IMR-90 (cell line): Measurements from ENCODE around the gene PLCG1. TPM values are rescaled to one million over a fixed set of nuclear protein-coding genes. Genes with fewer than 3 reads are reported as not detected.

ENCODE experiments used
- ATAC-seq: fragments of 200-7000 bp; cut with Tn5 transposase; 2 replicates; pipeline ENCODE4 v1.9.1; 2020; ENCODE audit warnings: low read depth, mild to moderate bottlenecking, moderate library complexity
- BruUV-seq: library from RNA; stranded (reverse); fragments of 400-500 nt; replicated peaks from 2 replicates; lab custom pipeline; 2021; lab: Mats Ljungman, UMichigan
- CTCF ChIA-PET: fragments of 300-600 bp; formaldehyde crosslinking; extraction: SDS; loops from one replicate; lab custom pipeline; 2021; ENCODE audit warnings: antibody characterized with exemption; lab: Yijun Ruan, JAX
- POLR2A ChIA-PET: fragments of 300-600 bp; sonication (Branson Sonifier 250); formaldehyde crosslinking; loops from one replicate; lab custom pipeline; 2022; ENCODE audit warnings: antibody characterized with exemption; ENCODE audit not compliant: unreplicated experiment; lab: Charles Lee
- DNase-seq: peaks from one replicate; pipeline ENCODE4 v3.0.0; 2013
- H2AFZ ChIP-seq: replicated peaks from 2 replicates; pipeline ENCODE3; 2013; ENCODE audit warnings: low read length, mild to moderate bottlenecking; ENCODE audit not compliant: poor library complexity
- H2AK5ac ChIP-seq: 2 replicates; pipeline ENCODE4 v1.6.1; 2013; ENCODE audit warnings: low read depth, low read length, inconsistent platforms
- H2AK9ac ChIP-seq: replicated peaks from 2 replicates; pipeline ENCODE3; 2013; ENCODE audit warnings: mild to moderate bottlenecking, low read depth, low read length, moderate library complexity; ENCODE audit not compliant: poor library complexity
- H2BK120ac ChIP-seq: 2 replicates; pipeline ENCODE4 v1.6.1; 2013; ENCODE audit warnings: low read depth, low read length, inconsistent platforms
- H2BK15ac ChIP-seq: 3 replicates; pipeline ENCODE4 v1.6.1; 2013; ENCODE audit warnings: low read depth, low read length, inconsistent platforms
- H2BK20ac ChIP-seq: 2 replicates; pipeline ENCODE4 v1.6.1; 2013; ENCODE audit warnings: low read depth, mild to moderate bottlenecking, inconsistent platforms, low read length, moderate library complexity
- H2BK5ac ChIP-seq: 2 replicates; pipeline ENCODE4 v1.6.1; 2013; ENCODE audit warnings: mild to moderate bottlenecking, low read depth, low read length, inconsistent platforms; ENCODE audit not compliant: poor library complexity, severe bottlenecking
- H3K14ac ChIP-seq: replicated peaks from 2 replicates; pipeline ENCODE4 v1.6.1; 2013; ENCODE audit warnings: low read depth, low read length, inconsistent platforms
- H3K18ac ChIP-seq: 2 replicates; pipeline ENCODE4 v1.6.1; 2013; ENCODE audit warnings: low read depth, low read length, control low read depth
- H3K23ac ChIP-seq: 2 replicates; pipeline ENCODE4 v1.6.1; 2013; ENCODE audit warnings: low read depth, low read length, inconsistent platforms
- H3K27ac ChIP-seq: 2 replicates; pipeline ENCODE4 v1.5.1; 2013; ENCODE audit warnings: mild to moderate bottlenecking, control low read depth, low read length; ENCODE audit not compliant: insufficient read depth
- H3K27me3 ChIP-seq: 2 replicates; pipeline ENCODE4 v1.6.1; 2013; ENCODE audit warnings: low read length; ENCODE audit not compliant: control insufficient read depth, insufficient read depth
- H3K36me3 ChIP-seq: 2 replicates; pipeline ENCODE4 v1.6.1; 2013; ENCODE audit warnings: low read length, mixed read lengths; ENCODE audit not compliant: control insufficient read depth, insufficient read depth
- H3K4ac ChIP-seq: 2 replicates; pipeline ENCODE4 v1.6.1; 2013; ENCODE audit warnings: low read depth, low read length, inconsistent platforms
- H3K4me1 ChIP-seq: 2 replicates; pipeline ENCODE4 v1.6.1; 2013; ENCODE audit warnings: low read length, mixed read lengths; ENCODE audit not compliant: control insufficient read depth, insufficient read depth
- H3K4me2 ChIP-seq: 2 replicates; pipeline ENCODE4 v1.6.1; 2013; ENCODE audit warnings: low read depth, mild to moderate bottlenecking, control low read depth, low read length, moderate library complexity
- H3K4me3 ChIP-seq: 2 replicates; pipeline ENCODE4 v1.5.1; 2013; ENCODE audit warnings: low read depth, mild to moderate bottlenecking, control low read depth, low read length, moderate library complexity; ENCODE audit not compliant: insufficient read depth
- H3K56ac ChIP-seq: 2 replicates; pipeline ENCODE4 v1.6.1; 2013; ENCODE audit warnings: low read length, inconsistent platforms; ENCODE audit not compliant: insufficient read depth; ENCODE audit errors: extremely low read depth
- H3K79me1 ChIP-seq, 2 experiments: 2 replicates each; pipeline ENCODE4 v1.6.1; 2013; ENCODE audit warnings: low read length in 2 of 2, inconsistent platforms in 1 of 2, low read depth in 1 of 2
- H3K9ac ChIP-seq: 2 replicates; pipeline ENCODE4 v1.6.1; 2013; ENCODE audit warnings: low read depth, low read length, control low read depth
- H3K9me1 ChIP-seq: 2 replicates; pipeline ENCODE4 v1.6.1; 2013; ENCODE audit warnings: low read length, inconsistent platforms; ENCODE audit not compliant: insufficient read depth
- H3K9me3 ChIP-seq: 2 replicates; pipeline ENCODE4 v1.6.1; 2013; ENCODE audit warnings: low read length; ENCODE audit not compliant: control insufficient read depth, insufficient read depth
- H4K20me1 ChIP-seq: 2 replicates; pipeline ENCODE4 v1.6.1; 2013; ENCODE audit warnings: low read length, inconsistent platforms; ENCODE audit not compliant: insufficient read depth
- H4K5ac ChIP-seq: 2 replicates; pipeline ENCODE4 v1.6.1; 2013; ENCODE audit warnings: mild to moderate bottlenecking, low read depth, low read length, control low read depth
- H4K8ac ChIP-seq, 2 experiments: 2 replicates each; pipeline ENCODE4 v1.6.1; 2013; ENCODE audit warnings: low read depth in 2 of 2, low read length in 2 of 2, control low read depth in 1 of 2, inconsistent platforms in 1 of 2
- H4K91ac ChIP-seq: 2 replicates; pipeline ENCODE4 v1.6.1; 2013; ENCODE audit warnings: low read depth, low read length, inconsistent platforms; ENCODE audit not compliant: insufficient read depth
- BHLHE40 ChIP-seq: fragments of 150-350 bp; IDR thresholded peaks from 2 replicates; pipeline ENCODE4 v1.6.1; 2016; ENCODE audit warnings: mild to moderate bottlenecking, low read depth, low read length
- CEBPB ChIP-seq: IDR thresholded peaks from 2 replicates; pipeline ENCODE4 v1.6.1; 2012; ENCODE audit warnings: low read depth, low read length, improper control_type of control experiment
- CHD1 ChIP-seq: IDR thresholded peaks from 2 replicates; pipeline ENCODE4 v1.6.1; 2012; ENCODE audit warnings: low read depth, low read length, improper control_type of control experiment
- CTCF ChIP-seq: conservative IDR thresholded peaks from 2 replicates; pipeline ENCODE4 v1.5.1; 2012; ENCODE audit warnings: mild to moderate bottlenecking, low read depth, low read length, improper control_type of control experiment
- ELK1 ChIP-seq: fragments of 150-350 bp; IDR thresholded peaks from 2 replicates; pipeline ENCODE4 v1.6.1; 2016; ENCODE audit warnings: low read depth, mild to moderate bottlenecking, low read length, moderate library complexity, borderline replicate concordance
- FOS ChIP-seq: fragments of 150-350 bp; IDR thresholded peaks from 2 replicates; pipeline ENCODE4 v1.6.1; 2016; ENCODE audit warnings: low read depth, low read length
- MAFK ChIP-seq: IDR thresholded peaks from 2 replicates; pipeline ENCODE4 v1.6.1; 2012; ENCODE audit warnings: low read depth, low read length, improper control_type of control experiment
- MAZ ChIP-seq: IDR thresholded peaks from 2 replicates; pipeline ENCODE4 v1.6.1; 2012; ENCODE audit warnings: low read depth, mild to moderate bottlenecking, low read length, improper control_type of control experiment, moderate library complexity, borderline replicate concordance
- MXI1 ChIP-seq: IDR thresholded peaks from 2 replicates; pipeline ENCODE4 v1.6.1; 2012; ENCODE audit warnings: low read depth, mild to moderate bottlenecking, low read length, moderate library complexity, borderline replicate concordance
- NFE2L2 ChIP-seq: fragments of 150-350 bp; IDR thresholded peaks from 2 replicates; pipeline ENCODE4 v1.6.1; 2016; ENCODE audit warnings: low read depth, mild to moderate bottlenecking, low read length
- POLR2A ChIP-seq: IDR thresholded peaks from 2 replicates; pipeline ENCODE4 v1.6.1; 2012; ENCODE audit warnings: mild to moderate bottlenecking, low read depth, low read length
- RAD21 ChIP-seq: IDR thresholded peaks from 2 replicates; pipeline ENCODE4 v1.6.1; 2012; ENCODE audit warnings: low read length, improper control_type of control experiment
- RCOR1 ChIP-seq: IDR thresholded peaks from 2 replicates; pipeline ENCODE4 v1.6.1; 2012; ENCODE audit warnings: mild to moderate bottlenecking, low read length, improper control_type of control experiment; ENCODE audit not compliant: insufficient replicate concordance
- RFX5 ChIP-seq: IDR thresholded peaks from 2 replicates; pipeline ENCODE4 v1.8.0; 2012; ENCODE audit warnings: low read depth, mild to moderate bottlenecking, low read length, moderate library complexity
- SMC3 ChIP-seq: fragments of 150-350 bp; IDR thresholded peaks from 2 replicates; pipeline ENCODE4 v1.6.1; 2016; ENCODE audit warnings: low read depth, mild to moderate bottlenecking, antibody characterized with exemption, low read length, moderate library complexity
- USF2 ChIP-seq: fragments of 150-350 bp; IDR thresholded peaks from 2 replicates; pipeline ENCODE4 v1.6.1; 2017; ENCODE audit warnings: mild to moderate bottlenecking, antibody characterized with exemption, low read length, low read depth
- WGBS, 2 experiments: methylation state at CpG; one replicate each; pipeline versions ENCODE4 v1.1.5 to v1.1.7; 2013; ENCODE audit warnings: missing lambda C conversion rate in 2 of 2; ENCODE audit not compliant: insufficient read length in 1 of 2; ENCODE audit errors: extremely low coverage in 2 of 2; 5-methylcytosine and 5-hydroxymethylcytosine counted together
- dilution Hi-C: fragments of 300-500 bp; cut with HindIII; formaldehyde crosslinking; loops from one replicate; pipeline ENCODE4 v1.14.3; 2018; ENCODE audit warnings: low sequenced_read_pairs; ENCODE audit not compliant: unreplicated experiment
- in situ Hi-C: fragments of 300-500 bp; cut with MboI; formaldehyde crosslinking; loops from 3 replicates; pipeline ENCODE4 v1.14.3; 2019; ENCODE audit warnings: low sequenced_read_pairs, inconsistent platforms, mixed read lengths
- intact Hi-C: fragments of 100-400 bp; cut with micrococcal nuclease; formaldehyde crosslinking; loops from 2 replicates; pipeline ENCODE4 v1.10.0; 2022
- polyA plus RNA-seq, 3 experiments: library from polyadenylated mRNA; depleted of rRNA; stranded (reverse); fragments of >200 nt; gene quantifications; 2 replicates each; pipeline ENCODE4 v1.2.3, GENCODE V29; 2012; ENCODE audit warnings: low replicate concordance in 1 of 3
- total RNA-seq: library from RNA; depleted of rRNA; stranded (reverse); fragments of >200 nt; gene quantifications from 2 replicates; pipeline ENCODE4 v1.2.3, GENCODE V29; 2012

Gene PLCG1
- total and polyA plus RNA-seq, 2 of the 4 experiments (the other 2 are of a cell fraction), result 59.1 to 69.1 TPM

GRCh38 chr20:41214202-41214601, 76.9 kb downstream of the PLCG1 start:
- no peak overlapping the region for H4K91ac ChIP-seq
- no peak overlapping the region for H3K4ac ChIP-seq
- no TSS peak for BruUV-seq
- dilution Hi-C loops, result no loop called here
- H2AK5ac ChIP-seq, result no peak overlapping the region
- ATAC-seq, result no peak
- H4K8ac ChIP-seq, result no peak overlapping the region
- no peaks in the 10 kb centered on the region for H3K27me3 ChIP-seq
- no peak overlapping the region for H4K5ac ChIP-seq
- H3K9me3 ChIP-seq, result no peaks in the 10 kb centered on the region
- no peak overlapping the region for H2BK20ac ChIP-seq
- H3K9me1 ChIP-seq, result no peaks in the 10 kb centered on the region; the same call in 1 of the 2 replicates
- no peak overlapping the region for H3K9ac ChIP-seq
- ChIA-PET CTCF (no interaction called here), POLR2A (no interaction called here)
- H2AK9ac ChIP-seq, result no peak overlapping the region
- H3K4me2 ChIP-seq, result no peak overlapping the region
- H3K79me1 ChIP-seq, result peaks cover 7 to 46% of the 10 kb centered on the region in 2 experiments; a peak in 3 of 4 replicates
- no peak for TF ChIP-seq MXI1
- TF ChIP-seq NFE2L2, result no peak
- TF ChIP-seq USF2, result no peak
- TF ChIP-seq FOS, result no peak
- no peak for TF ChIP-seq MAZ
- no peak for TF ChIP-seq RFX5
- TF ChIP-seq CEBPB, result no peak
- TF ChIP-seq BHLHE40, result no peak
- no peak for TF ChIP-seq RCOR1
- no peak for TF ChIP-seq CTCF
- no peak for TF ChIP-seq ELK1
- no peak for TF ChIP-seq MAFK
- TF ChIP-seq CHD1, result no peak
- TF ChIP-seq POLR2A, result no peak
- TF ChIP-seq SMC3, result no peak
- no peak for TF ChIP-seq RAD21
- no peak for DNase-seq
- H3K14ac ChIP-seq, result no peak overlapping the region
- no peak overlapping the region for H3K4me3 ChIP-seq
- no peak overlapping the region for H2BK15ac ChIP-seq
- H2BK5ac ChIP-seq, result no peak overlapping the region
- no peak overlapping the region for H3K27ac ChIP-seq
- H3K56ac ChIP-seq, result no peak overlapping the region
- H2BK120ac ChIP-seq, result no peak overlapping the region
- peaks cover 5% of the 10 kb centered on the region for H3K4me1 ChIP-seq
- intact Hi-C loops, result no loop called here
- H3K36me3 ChIP-seq, result no peaks in the 10 kb centered on the region
- no CpG with 5 or more reads among the region's 3 CpGs for WGBS, 2 experiments
- H3K23ac ChIP-seq, result no peak overlapping the region
- no peak overlapping the region for H2AFZ ChIP-seq
- peaks cover 13% of the 10 kb centered on the region; the same call in 1 of the 2 replicates for H4K20me1 ChIP-seq
- no peak overlapping the region for H3K18ac ChIP-seq
- in situ Hi-C loops, result no loop called here
